ENCODE measurements around the gene DTD2. TPM values are rescaled to one million over a fixed set of nuclear protein-coding genes. Genes with fewer than 3 reads are reported as not detected.
"Not testable (repeated sequence)": the region's sequence is repeated elsewhere in the genome, so short reads cannot be mapped to it uniquely, and the experiment has no call there.

The DTD2 gene
- total and polyA plus RNA-seq, 2 of the 8 experiments (the other 6 are each of a cell fraction or from before 2014, with no cell fraction given): 12.0 to 19.5 TPM

- H3K9me3 ChIP-seq (ENCODE audit: insufficient read depth in 2 of 2, low read depth in 1 of 2, low read length in 1 of 2); H3K18ac ChIP-seq (ENCODE audit: extremely low read depth, low read length); POLR2A ChIA-PET (ENCODE audit: partially characterized antibody); H2BK20ac ChIP-seq (ENCODE audit: low read length); H3K4me2 ChIP-seq (ENCODE audit: insufficient read depth in 1 of 2, low read depth in 2 of 2, low read length in 2 of 2); H3K36me3 ChIP-seq (ENCODE audit: control insufficient read depth in 2 of 4, insufficient read depth in 4 of 4, low read length in 3 of 4); H2AFZ ChIP-seq (ENCODE audit: low read length); H3K4me1 ChIP-seq (replicated peaks in 1 of 4; ENCODE audit: control insufficient read depth in 3 of 4, insufficient read depth in 4 of 4, low read length in 3 of 4); CTCF ChIA-PET (ENCODE audit: partially characterized antibody); H3K27ac ChIP-seq (ENCODE audit: low read depth, low read length); H3K56ac ChIP-seq (replicated peaks; ENCODE audit: insufficient read length, low read depth, low read length); H3K79me2 ChIP-seq (ENCODE audit: control insufficient read depth in 1 of 2, insufficient read depth in 2 of 2, low read length in 2 of 2); FAIRE-seq; H2BK15ac ChIP-seq (ENCODE audit: low read length); H3K27me3 ChIP-seq (replicated peaks in 1 of 4; ENCODE audit: control insufficient read depth in 3 of 4, extremely low read depth in 1 of 4, insufficient read depth in 3 of 4, low read length in 3 of 4); H4K91ac ChIP-seq (replicated peaks; ENCODE audit: insufficient read length, low read length); H2BK12ac ChIP-seq (ENCODE audit: low read depth, low read length); H3K23ac ChIP-seq (ENCODE audit: insufficient read length); H3K14ac ChIP-seq (ENCODE audit: insufficient read length); DNase-seq (ENCODE audit: low read depth in 1 of 2, low spot score in 2 of 2); H2BK5ac ChIP-seq (ENCODE audit: low read depth, low read length); H3K23me2 ChIP-seq (ENCODE audit: low read depth, low read length); H2BK120ac ChIP-seq (replicated peaks; ENCODE audit: low read depth, low read length); H3K79me1 ChIP-seq (ENCODE audit: low read depth, low read length); H3K4ac ChIP-seq (replicated peaks; ENCODE audit: insufficient read length, low read depth, low read length); H4K5ac ChIP-seq (ENCODE audit: insufficient read length, low read depth, low read length); H2AK5ac ChIP-seq (ENCODE audit: low read depth, low read length); H3K9ac ChIP-seq (replicated peaks in 1 of 4; ENCODE audit: extremely low read depth in 1 of 4, low read depth in 3 of 4, low read length in 3 of 4); H4K8ac ChIP-seq (ENCODE audit: extremely low read depth, insufficient read depth, low read length); H4K20me1 ChIP-seq (replicated peaks in 1 of 2; ENCODE audit: control insufficient read depth in 1 of 2, insufficient read depth in 2 of 2, low read length in 2 of 2); H3K4me3 ChIP-seq (ENCODE audit: extremely low read depth in 1 of 4, insufficient read depth in 2 of 4, low read depth in 3 of 4, low read length in 4 of 4): not testable (repeated sequence)
- 91% methylated on average over 2 of the region's 2 CpGs; no CpG with 5 or more reads in 1 of the 2 experiments for whole genome bisulfite sequencing, 2 experiments (ENCODE audit: extremely low coverage in 1 of 2, insufficient coverage in 1 of 2, insufficient read length in 1 of 2, insufficient replicate concordance in 2 of 2, low coverage in 1 of 2, low lambda C conversion rate in 2 of 2, missing lambda C conversion rate in 1 of 2)
Observed at GRCh38 chr14:31462450-31462849, 5.1 kb upstream of the DTD2 start.
